ENCODE measurements around the gene UACA.

Gene UACA

DNA sequence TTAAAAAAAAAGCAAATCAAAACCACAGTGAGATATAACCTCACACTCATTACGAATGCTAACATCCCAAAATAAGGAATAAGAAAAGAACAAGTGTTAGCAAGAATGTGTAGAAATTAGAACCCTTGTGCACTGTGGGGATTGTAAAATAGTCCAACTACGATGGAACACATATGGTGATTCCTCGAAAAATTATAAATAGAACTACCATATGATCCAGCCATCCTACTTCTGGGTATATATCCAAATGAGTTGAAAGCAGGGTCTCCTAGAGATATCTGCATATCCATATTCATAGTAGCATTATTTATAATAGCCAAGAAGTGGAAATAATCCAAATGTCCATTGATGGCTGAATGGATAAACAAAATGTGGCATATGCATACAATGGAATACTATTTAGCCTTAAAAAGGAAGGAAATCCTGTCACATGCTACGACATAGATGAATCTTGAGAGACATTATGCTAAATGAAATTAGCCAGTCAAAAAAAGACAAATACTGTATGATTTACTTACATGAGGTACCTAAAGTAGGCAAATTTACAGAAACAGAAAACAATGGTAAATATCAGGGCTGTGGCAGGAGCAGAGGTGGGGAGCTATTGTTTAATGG lies 55.6 kb downstream of the UACA start:
- TF ChIP-seq, protein P1, sequence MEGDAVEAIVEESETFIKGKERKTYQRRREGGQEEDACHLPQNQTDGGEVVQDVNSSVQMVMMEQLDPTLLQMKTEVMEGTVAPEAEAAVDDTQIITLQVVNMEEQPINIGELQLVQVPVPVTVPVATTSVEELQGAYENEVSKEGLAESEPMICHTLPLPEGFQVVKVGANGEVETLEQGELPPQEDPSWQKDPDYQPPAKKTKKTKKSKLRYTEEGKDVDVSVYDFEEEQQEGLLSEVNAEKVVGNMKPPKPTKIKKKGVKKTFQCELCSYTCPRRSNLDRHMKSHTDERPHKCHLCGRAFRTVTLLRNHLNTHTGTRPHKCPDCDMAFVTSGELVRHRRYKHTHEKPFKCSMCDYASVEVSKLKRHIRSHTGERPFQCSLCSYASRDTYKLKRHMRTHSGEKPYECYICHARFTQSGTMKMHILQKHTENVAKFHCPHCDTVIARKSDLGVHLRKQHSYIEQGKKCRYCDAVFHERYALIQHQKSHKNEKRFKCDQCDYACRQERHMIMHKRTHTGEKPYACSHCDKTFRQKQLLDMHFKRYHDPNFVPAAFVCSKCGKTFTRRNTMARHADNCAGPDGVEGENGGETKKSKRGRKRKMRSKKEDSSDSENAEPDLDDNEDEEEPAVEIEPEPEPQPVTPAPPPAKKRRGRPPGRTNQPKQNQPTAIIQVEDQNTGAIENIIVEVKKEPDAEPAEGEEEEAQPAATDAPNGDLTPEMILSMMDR (IDR thresholded peaks at IDR 0.05) = no peak

DNA sequence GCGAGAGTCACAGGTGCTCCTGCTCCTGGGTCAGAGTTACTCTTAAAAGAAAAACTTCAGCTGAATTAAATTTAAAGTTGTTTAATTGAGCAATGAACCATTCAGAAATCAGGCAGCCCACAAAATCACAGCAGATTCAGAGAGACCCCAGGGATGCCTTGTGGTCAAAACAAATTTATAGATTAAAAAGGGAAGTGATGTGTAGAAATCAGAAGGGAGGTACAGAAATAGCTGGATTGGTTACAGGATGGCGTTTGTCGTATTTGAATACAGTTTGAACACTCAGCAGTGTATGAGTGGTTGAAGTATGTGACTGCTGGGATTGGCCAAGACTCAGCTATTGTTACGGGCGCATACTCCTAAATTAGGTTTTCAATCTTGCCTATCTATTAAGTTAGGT lies 58.6 kb downstream of the UACA start:
- TF ChIP-seq, protein P1 (IDR thresholded peaks at IDR 0.05) = no peak

DNA sequence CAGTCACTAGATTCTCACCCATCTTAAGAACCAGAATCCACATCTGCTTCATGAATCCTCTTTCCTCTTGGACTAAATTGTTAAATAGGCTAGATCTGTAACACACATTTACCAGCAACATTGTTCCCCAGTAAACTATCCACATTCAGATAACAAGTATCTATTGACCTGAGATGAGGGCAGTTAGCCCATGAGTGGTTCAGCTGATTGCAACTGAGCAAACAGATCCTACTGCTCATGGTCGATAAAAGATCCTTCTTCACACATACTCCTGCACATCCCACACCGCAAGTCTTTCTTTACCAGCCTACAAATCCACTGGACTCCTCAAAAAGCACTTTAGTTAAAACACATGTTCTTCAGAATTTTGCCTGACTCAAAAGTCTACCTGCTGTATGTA lies 59.2 kb downstream of the UACA start:
- TF ChIP-seq, protein P1 (IDR thresholded peaks at IDR 0.05) = no peak

DNA sequence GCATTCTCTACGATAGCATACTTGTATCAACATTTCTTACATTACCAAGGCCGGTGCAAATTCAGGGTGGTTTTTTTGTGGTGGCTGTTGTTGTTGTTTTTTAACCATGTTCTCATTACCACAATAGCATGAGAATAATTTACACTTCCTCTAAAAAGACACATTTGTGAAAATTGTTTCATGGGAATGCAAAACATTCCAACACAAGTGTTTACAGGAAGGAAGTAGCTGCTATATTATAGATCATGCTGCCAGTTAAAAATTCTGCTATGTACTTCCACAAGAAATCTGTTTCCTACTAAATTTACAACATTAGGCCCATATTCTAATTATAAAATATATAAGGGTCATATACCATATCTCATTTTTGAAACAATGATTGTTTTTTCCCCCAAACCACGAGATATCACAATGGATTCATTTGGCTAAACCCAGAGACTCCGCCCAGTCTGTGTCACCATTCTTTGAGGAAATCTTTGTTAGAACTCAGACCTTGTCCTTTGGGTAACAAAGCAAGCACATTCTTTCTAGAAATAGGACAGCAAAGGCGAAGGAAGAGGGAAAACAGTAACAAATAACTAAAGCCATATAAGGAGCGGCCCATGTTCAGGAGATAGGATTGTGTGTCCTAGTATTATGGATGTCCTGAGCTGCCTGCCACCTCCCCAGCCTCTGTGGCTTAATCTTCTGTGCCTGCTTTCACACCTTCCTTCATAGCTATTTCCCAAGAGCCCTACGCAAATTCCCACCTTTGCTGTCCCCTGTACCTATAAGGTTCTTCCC lies 60.1 kb downstream of the UACA start:
- TF ChIP-seq, protein P1 (IDR thresholded peaks at IDR 0.05) = no peak

GRCh38 chr15:70702584-70702983 lies 60.8 kb downstream of the UACA start:
- TF ChIP-seq, protein P1 (IDR thresholded peaks at IDR 0.05) = no peak

DNA sequence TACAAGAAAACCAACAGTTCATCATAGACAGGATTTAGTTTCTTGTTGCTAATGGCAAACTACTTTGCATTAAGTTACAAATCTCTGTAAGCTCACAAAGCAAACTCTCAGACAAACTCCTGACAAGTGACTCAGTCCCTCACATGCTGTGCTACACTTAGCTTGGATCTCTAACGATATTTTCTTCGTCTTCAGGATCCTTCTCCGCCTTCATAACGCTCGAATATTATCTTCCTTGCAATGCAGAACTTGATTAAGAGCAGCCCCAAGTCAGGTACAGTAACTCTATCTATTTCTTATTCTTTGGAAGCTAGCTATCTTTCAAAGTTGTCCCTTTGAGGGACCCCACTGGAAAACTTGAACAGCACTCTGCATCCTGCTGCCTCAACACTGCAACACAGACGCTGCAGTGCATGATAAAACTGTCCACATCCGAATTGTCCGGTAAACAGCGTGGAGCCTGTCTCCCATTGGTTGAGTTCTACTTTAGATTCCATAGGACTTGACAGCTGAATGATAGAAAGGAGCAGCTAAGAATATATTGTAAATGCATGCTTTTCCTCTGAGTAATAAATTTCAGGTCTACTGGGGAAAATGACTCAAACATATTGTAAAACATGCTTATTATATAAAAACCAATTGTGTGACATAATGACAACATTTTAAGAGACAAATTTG lies 61.3 kb downstream of the UACA start:
- TF ChIP-seq, protein P1 (IDR thresholded peaks at IDR 0.05) = no peak

- TF ChIP-seq, protein P1 (IDR thresholded peaks at IDR 0.05) = no peak
These were observed 62.2 kb downstream of the UACA start for GRCh38 chr15:70701171-70701570.
